Hepatocyte (in vitro differentiated cells): Measurements from ENCODE around the gene HOXA5. TPM values are rescaled to one million over a fixed set of nuclear protein-coding genes. Genes with fewer than 3 reads are reported as not detected.

ENCODE experiments used
- DNase-seq: peaks from one replicate; pipeline ENCODE4 v3.0.0-alpha.2; 2016; ENCODE audit warnings: low spot score
- H2AFZ ChIP-seq: fragments of 200-600 bp; sonication (generic); 2 replicates; pipeline ENCODE4 v1.6.0; 2016; ENCODE audit warnings: antibody characterized with exemption, mild to moderate bottlenecking
- H3K27ac ChIP-seq: fragments of 200-600 bp; sonication (generic); 2 replicates; pipeline ENCODE4 v1.5.1; 2016; ENCODE audit warnings: mild to moderate bottlenecking
- H3K27me3 ChIP-seq: fragments of 200-600 bp; sonication (generic); 2 replicates; pipeline ENCODE4 v1.6.1; 2016
- H3K36me3 ChIP-seq: fragments of 200-600 bp; sonication (generic); replicated peaks from 2 replicates; pipeline ENCODE4 v1.5.1; 2016; ENCODE audit warnings: low read depth; ENCODE audit not compliant: insufficient read depth
- H3K4me1 ChIP-seq: fragments of 200-600 bp; sonication (generic); 2 replicates; pipeline ENCODE4 v1.5.1; 2016; ENCODE audit warnings: mild to moderate bottlenecking, moderate library complexity; ENCODE audit not compliant: insufficient read depth
- H3K4me2 ChIP-seq: fragments of 200-600 bp; sonication (generic); 2 replicates; pipeline ENCODE4 v1.6.0; 2016
- H3K4me3 ChIP-seq: fragments of 200-600 bp; sonication (generic); 2 replicates; pipeline ENCODE4 v1.5.1; 2016; ENCODE audit warnings: mild to moderate bottlenecking
- H3K79me2 ChIP-seq: fragments of 200-600 bp; sonication (generic); 2 replicates; pipeline ENCODE4 v1.6.0; 2017; ENCODE audit warnings: mild to moderate bottlenecking
- H3K9me2 ChIP-seq: fragments of 200-600 bp; sonication (generic); replicated peaks from 2 replicates; pipeline ENCODE4 v1.6.0; 2017; ENCODE audit warnings: mild to moderate bottlenecking; ENCODE audit not compliant: insufficient read depth
- H3K9me3 ChIP-seq: fragments of 200-600 bp; sonication (generic); 2 replicates; pipeline ENCODE4 v1.5.1; 2016; ENCODE audit warnings: low read depth, mild to moderate bottlenecking
- H4K20me1 ChIP-seq: fragments of 200-600 bp; sonication (generic); 2 replicates; pipeline ENCODE4 v1.6.0; 2016; ENCODE audit warnings: mild to moderate bottlenecking; ENCODE audit not compliant: insufficient read depth, poor library complexity, severe bottlenecking
- EZH2 ChIP-seq: fragments of 200-600 bp; sonication (generic); IDR thresholded peaks from 2 replicates; pipeline ENCODE4 v1.6.1; 2016; ENCODE audit warnings: antibody characterized with exemption, mild to moderate bottlenecking, borderline replicate concordance
- EZH2phosphoT487 ChIP-seq: fragments of 200-600 bp; sonication (generic); IDR thresholded peaks from one replicate; pipeline ENCODE4 v1.6.1; 2018; ENCODE audit warnings: antibody characterized with exemption, mild to moderate bottlenecking, low read depth, moderate library complexity; ENCODE audit not compliant: unreplicated experiment, severe bottlenecking
- WGBS: methylation state at CpG from one replicate; pipeline ENCODE4 v1.1.6; 2016; ENCODE audit warnings: low lambda C conversion rate; ENCODE audit errors: missing lambda C conversion rate; 5-methylcytosine and 5-hydroxymethylcytosine counted together
- polyA plus RNA-seq: library from polyadenylated mRNA; unstranded; fragments of >200 nt; fragmentation: Nextera tagmentation; extraction: Ambion mirVana; gene quantifications from 2 replicates; pipeline ENCODE4 v1.2.1, GENCODE V29; 2016
- total RNA-seq: library from RNA; depleted of rRNA; stranded (reverse); fragments of >200 nt; gene quantifications from 2 replicates; pipeline ENCODE4 v1.2.3, GENCODE V29; 2014
- TF ChIP-seq, protein P1 (sequence below): fragments of 200-600 bp; sonication (generic); IDR thresholded peaks from 2 replicates; pipeline ENCODE4 v1.5.1; 2016; ENCODE audit warnings: antibody characterized with exemption, mild to moderate bottlenecking; ENCODE audit not compliant: poor library complexity

Gene HOXA5
- total and polyA plus RNA-seq, 2 experiments from 2014 or later = 0.70 to 0.92 TPM

DNA sequence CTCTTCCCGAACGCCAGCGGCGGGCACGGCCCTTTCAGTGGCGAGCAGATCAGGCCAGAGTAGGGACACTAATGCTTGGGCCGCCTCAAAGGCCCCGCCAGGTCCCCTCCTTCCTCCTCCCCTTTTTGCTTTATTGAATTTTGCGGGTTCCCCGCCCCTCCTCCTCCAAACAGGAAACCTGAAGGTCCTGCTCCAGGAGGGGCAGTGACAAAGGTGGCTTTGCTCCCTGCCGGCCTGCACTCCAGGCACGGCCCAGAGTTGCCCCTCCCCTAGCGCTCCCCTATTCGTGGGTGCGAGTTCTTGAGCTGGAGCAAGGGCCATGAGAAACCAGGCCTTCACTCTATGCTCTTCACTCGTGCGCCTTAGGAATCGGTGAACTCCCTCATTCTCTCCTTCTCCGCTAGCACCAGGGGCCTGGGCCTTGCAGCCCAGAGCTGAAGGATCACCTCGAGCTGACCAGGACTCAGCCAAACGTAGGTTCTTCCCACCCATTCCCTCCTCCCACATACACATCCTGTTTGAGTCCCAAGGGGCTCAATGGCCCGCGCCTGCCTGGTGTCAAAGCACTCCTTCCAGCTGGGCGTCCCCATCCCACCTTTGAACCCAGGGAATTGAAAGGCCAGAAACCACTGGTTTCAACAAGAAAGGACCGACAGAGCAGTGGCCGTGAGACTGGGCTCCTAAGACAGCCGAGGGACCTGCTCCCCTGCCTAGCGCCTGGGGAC, 4.7 kb upstream of the HOXA5 start:
- Histone ChIP-seq H3K27me3 (peaks cover 95% of the 10 kb centered on the region), H2AFZ (no peak overlapping the region), H3K9me2 (no peaks in the 10 kb centered on the region), H3K36me3 (no peaks in the 10 kb centered on the region), H4K20me1 (no peaks in the 10 kb centered on the region), H3K9me3 (no peaks in the 10 kb centered on the region), H3K4me3 (no peak overlapping the region), H3K4me2 (peak overlapping the region; percentile 73), H3K27ac (no peak overlapping the region), H3K79me2 (no peaks in the 10 kb centered on the region), H3K4me1 (peaks cover 12% of the 10 kb centered on the region)
- TF ChIP-seq EZH2phosphoT487 = no peak
- TF ChIP-seq EZH2 = no peak
- TF ChIP-seq, protein P1, sequence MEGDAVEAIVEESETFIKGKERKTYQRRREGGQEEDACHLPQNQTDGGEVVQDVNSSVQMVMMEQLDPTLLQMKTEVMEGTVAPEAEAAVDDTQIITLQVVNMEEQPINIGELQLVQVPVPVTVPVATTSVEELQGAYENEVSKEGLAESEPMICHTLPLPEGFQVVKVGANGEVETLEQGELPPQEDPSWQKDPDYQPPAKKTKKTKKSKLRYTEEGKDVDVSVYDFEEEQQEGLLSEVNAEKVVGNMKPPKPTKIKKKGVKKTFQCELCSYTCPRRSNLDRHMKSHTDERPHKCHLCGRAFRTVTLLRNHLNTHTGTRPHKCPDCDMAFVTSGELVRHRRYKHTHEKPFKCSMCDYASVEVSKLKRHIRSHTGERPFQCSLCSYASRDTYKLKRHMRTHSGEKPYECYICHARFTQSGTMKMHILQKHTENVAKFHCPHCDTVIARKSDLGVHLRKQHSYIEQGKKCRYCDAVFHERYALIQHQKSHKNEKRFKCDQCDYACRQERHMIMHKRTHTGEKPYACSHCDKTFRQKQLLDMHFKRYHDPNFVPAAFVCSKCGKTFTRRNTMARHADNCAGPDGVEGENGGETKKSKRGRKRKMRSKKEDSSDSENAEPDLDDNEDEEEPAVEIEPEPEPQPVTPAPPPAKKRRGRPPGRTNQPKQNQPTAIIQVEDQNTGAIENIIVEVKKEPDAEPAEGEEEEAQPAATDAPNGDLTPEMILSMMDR = no peak
- DNase-seq = no peak
- WGBS = 24% methylated on average over 28 of the region's 28 CpGs

DNA sequence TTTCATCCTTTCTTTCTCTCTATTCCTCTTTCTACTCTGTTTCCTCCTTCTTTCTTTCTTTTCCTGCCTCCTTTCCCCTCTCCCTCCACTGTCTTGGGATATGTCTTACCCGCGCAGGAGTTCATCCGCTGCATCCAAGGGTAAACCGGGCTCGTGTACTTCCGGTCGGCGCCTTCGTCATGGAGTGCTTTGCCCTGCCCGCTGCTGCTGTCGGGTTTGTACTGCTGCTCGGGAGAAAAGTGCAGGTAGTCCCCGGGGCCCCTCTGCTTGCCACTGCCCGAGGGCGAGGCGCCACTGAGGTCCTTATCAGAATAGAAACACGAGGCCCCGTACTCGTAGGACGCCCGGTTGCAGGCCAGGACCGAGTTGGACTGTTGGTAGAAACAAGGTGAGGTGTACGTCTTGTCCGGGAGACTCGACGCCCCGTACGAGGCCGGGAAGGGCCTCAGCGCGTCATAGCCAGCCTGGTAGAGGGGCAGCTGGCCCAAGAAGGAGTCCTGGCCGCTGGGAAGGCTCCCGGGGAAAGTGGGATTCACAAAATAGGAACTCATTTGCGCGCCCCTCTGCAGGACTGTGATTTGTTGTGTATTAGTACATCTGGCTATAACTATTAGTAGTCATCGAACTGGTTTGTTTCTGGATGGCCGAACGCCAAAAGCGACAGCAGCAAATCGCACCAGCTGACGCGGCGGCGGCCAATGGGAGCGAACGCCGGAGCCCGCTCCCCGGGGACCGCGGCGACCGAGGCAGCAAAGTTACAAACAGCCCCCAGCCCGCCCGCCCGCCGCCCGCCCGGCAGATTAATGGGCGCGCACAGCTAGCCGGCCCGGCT, 3.9 kb upstream of the HOXA5 start, which contains the start of gene HOXA6:
HOXA6 (minus strand) TSS at position 576 of the 832 bp plus-strand sequence; CDS start at position 551, 25 bp downstream.
- H3K9me3 ChIP-seq = no peaks in the 10 kb centered on the region
- no peaks in the 10 kb centered on the region for H3K79me2 ChIP-seq
- no peak within 1 kb of the TSS for H3K27ac ChIP-seq
- H3K27me3 ChIP-seq = peaks cover 95% of the 10 kb centered on the region
- H3K36me3 ChIP-seq = no peaks in the 10 kb centered on the region
- peak within 1 kb of the TSS; percentile 73 for H3K4me2 ChIP-seq
- H4K20me1 ChIP-seq = no peaks in the 10 kb centered on the region
- TF ChIP-seq EZH2 = peak; percentile 82
- TF ChIP-seq, protein P1 = no peak
- peak; percentile 23 for TF ChIP-seq EZH2phosphoT487
- DNase-seq = no peak
- peaks cover 17% of the 10 kb centered on the region for H3K4me1 ChIP-seq
- H3K9me2 ChIP-seq = no peaks in the 10 kb centered on the region
- H3K4me3 ChIP-seq = no peak within 1 kb of the TSS
- H2AFZ ChIP-seq = no peak within 1 kb of the TSS
- 17% methylated on average over 48 of the region's 63 CpGs for WGBS

DNA sequence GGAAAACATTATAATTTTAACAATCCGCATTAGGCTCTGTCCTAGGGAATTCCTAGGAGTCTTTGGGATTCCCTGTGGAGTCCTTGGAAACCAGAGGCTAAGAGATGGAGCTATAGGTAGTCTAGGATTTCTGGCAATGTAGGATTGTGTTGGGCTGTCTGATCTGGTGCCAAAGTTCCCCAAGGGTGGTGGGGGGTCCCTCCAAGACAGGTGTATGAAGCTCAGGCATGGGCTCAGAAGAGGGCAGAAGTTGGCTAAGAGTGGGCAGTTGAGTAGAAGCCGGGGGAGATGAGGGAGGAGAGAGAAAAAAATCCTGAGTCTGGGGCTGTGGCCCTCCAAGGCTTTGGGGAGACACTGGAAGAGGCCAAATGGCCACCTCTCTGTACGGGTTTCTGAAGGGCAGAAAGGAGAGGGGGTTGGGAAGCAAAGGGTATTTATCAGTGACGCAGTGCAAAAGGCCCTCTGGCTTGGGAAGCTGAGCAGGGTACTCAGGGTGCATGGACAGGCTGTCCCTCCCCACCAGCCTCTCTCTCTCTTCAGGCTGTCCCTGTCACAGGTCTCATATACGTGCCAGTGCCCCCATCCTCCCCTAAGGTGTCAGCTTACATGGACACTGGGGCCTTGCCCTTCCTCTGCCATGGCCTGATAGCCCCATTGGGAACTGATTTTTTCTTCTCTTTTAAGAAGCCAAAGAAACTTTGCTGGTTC, 3.2 kb upstream of the HOXA5 start:
- Histone ChIP-seq H3K9me3 (no peaks in the 10 kb centered on the region), H3K9me2 (no peaks in the 10 kb centered on the region), H2AFZ (no peak overlapping the region), H3K4me2 (no peak overlapping the region), H3K27me3 (peaks cover 96% of the 10 kb centered on the region), H3K27ac (no peak overlapping the region), H3K4me3 (no peak overlapping the region), H3K79me2 (no peaks in the 10 kb centered on the region), H3K4me1 (peaks cover 17% of the 10 kb centered on the region), H3K36me3 (no peaks in the 10 kb centered on the region), H4K20me1 (no peaks in the 10 kb centered on the region)
- 54% methylated on average over 5 of the region's 5 CpGs for WGBS
- DNase-seq = no peak
- no peak for TF ChIP-seq EZH2
- TF ChIP-seq, protein P1 = no peak
- TF ChIP-seq EZH2phosphoT487 = no peak
